NCI-H1048 (cell line): ENCODE data around the gene DLG3.
"Not testable (repeated sequence)": the region's sequence is repeated elsewhere in the genome, so short reads cannot be mapped to it uniquely, and the experiment has no call there.

Experiments
- DNase-seq: peaks from one replicate; lab custom pipeline; 2025; lab: John Stamatoyannopoulos, UW

The DLG3 gene

DNA sequence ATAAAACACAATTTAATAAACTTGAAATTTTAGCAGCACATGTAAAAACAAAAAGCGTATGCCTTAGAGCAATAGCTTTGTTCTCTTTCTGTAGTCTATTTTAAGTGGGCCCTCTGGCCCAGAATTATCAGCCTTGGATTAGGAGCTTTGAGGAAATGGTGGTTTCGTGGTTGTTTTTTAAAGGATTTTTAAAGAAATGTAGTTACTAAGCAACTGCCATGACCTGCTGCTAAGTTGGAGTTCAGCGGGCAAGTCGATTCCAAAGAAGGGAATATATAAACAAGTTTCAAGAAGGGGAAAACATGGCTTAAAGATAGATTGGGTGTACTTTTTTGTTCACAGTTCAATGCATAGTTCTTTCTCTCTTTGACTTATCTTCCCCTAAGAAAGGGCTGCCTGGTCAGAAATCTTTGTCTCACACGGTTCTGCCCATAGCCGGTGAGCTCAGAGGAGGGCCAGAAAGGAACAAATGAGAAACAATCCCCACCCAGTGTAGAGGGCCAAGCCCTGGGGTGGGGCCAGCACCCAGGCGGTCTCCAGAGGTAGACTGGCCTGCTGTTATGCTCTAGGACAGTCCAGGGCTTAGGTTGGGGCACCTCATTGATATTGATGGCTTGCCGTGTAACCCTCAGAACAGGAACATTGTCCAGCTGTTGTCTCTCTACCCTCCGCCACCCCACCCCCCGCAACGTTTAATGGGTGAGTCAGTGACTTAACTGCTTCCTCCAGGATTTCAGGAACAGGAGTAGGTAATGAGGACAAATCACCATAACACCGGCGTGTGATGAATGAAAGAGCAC, 32.5 kb downstream of the DLG3 start:
- DNase-seq = no peak

- DNase-seq = no peak
Observed at GRCh38 chrX:70477734-70478075, 33.1 kb downstream of the DLG3 start.

- no peak for DNase-seq
Observed at GRCh38 chrX:70478526-70479245, 34.1 kb downstream of the DLG3 start.

- no peak for DNase-seq
Observed at GRCh38 chrX:70479247-70479921, 34.7 kb downstream of the DLG3 start.

GRCh38 chrX:70479922-70480659, 35.5 kb downstream of the DLG3 start:
- no peak for DNase-seq

- no peak for DNase-seq
Observed at GRCh38 chrX:70480660-70481018, 36.0 kb downstream of the DLG3 start.

- no peak for DNase-seq
Observed at GRCh38 chrX:70481471-70482270, 37.0 kb downstream of the DLG3 start.

DNA sequence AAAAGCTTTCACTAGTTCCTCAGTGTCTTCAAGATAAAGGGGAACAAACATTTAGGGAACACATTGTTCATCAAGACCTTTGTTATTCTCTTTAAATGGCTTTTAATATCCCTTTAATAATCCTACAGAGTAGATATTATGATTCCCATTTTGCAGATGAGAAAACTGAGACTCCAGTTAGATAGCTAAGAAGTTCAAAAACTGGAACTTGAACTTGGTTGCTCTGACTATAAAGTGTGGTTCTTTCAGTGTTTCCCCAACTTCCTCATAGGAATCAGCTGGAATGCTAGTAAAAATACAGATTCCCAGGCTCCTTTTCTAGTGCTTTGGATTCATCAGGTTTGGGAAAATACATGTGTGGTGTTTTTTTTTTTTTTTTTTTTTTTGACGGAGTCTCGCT, 37.7 kb downstream of the DLG3 start:
- DNase-seq = no peak

DNA sequence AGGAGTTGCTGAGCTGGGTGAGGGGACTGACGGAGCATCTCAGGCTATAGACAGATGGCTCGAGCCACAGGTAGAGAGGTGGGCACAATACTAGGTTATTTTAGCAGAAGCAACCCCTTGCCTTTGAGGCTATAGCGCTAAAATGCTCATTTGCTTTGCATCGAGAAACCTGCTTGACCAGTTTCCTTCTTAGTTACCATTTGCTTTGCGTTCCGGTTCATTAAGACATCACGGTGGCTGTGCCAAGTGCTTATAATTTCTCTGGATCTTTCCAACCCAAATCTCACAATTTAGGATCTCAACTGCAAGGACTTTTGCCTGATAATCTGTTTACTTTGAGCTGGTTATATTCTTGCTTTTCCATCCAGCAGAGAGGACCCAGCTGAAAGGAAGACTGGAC, 40.8 kb downstream of the DLG3 start:
- DNase-seq = peak; percentile 20

- no peak for DNase-seq
Observed at GRCh38 chrX:70488856-70489255, 44.2 kb downstream of the DLG3 start.

GRCh38 chrX:70494441-70494840, 49.8 kb downstream of the DLG3 start:
- DNase-seq = no peak

GRCh38 chrX:70496491-70496890, 51.9 kb downstream of the DLG3 start:
- no peak for DNase-seq

DNA sequence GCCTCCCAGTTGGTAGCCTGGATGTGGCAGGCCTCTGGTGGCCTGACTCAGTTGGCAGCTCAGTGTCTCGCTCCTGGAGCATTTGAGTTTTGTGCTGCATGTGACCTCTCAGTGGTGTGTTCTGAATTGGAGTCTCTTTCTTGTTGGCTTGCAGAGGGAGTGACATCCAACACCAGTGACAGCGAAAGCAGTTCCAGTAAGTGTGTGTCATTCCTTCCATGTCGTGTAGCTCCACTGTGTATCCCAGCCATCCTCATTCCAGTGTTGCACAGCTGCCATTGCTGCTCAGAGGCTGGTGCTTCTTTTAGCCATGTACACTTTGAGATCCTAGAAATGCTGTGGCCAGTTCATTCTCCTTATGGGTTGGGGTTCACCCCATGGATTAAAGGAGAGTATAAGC, 52.4 kb downstream of the DLG3 start:
- DNase-seq = no peak

DNA sequence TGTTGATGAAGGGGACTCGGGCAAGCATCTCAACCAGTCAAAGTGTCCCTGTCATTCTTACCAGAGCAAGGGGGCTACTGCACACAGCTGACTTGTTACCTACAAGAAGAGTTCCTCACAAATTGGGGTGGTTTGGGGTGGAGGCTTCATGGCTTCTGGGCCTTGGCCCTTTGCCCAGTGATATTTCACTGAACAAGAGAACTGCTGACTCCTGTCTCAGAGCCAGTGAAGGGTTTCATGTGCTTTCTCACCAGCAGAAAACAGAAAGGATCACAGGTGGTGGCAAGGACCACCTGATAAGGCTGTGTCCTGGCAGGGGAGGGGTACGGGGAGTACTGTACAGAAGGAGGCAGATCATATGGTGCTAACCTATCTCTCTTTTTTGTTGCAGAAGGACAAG, 53.5 kb downstream of the DLG3 start:
- DNase-seq = no peak

GRCh38 chrX:70500826-70501225, 56.2 kb downstream of the DLG3 start:
- DNase-seq = no peak

DNA sequence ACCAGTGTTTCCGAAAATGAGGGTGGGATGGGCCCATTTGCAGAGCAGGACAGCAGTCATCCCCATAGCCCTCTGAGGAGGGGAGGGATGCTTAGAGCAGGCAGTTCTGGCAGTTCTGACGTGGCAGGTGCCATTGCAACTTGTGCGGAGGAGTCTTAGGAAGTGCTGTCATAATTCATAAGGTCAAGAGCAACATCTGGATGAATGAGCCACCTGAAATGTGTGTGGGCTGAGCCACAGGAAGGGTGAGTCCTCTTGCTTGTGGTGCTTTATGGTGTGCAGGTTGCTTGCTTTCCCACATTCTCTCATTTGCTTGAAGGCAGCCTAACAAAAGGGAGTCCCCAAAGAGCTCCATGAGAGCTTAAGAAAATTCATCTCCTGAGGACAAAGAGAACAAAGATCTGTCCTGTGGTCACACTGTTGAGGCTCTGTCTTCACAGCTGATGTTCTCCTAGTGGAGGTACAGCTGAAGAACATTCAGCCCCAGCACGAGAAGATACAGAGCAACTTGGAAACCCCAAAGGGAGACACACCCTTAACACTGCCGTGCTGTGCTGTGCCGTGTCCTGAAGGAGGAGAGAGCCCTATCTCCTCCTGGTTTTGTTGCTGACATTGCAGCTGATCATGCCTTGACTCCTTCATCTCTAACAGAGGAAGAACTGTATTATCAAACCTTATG, 60.3 kb downstream of the DLG3 start:
- DNase-seq = no peak

DNA sequence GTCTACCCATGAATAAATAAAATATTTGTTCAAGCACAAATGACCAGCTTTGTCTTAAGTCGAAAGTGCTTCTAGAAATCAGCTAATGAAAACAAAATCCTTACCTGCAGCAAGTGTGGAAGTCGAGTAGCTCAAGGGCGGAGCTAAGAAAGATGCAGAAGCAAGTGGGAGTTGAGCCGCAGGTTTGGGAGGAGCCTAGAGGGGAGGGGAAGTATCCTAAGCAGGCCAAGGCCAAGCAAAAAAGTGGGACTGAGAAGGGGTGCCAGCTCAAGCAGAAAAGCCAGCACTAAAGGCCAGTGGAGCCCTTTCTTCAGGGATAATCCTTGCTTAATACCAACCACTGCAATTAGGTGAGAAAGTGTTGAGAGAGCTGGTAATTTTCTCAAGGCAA, 60.8 kb downstream of the DLG3 start:
- DNase-seq = no peak

- no peak for DNase-seq
Observed at GRCh38 chrX:70508296-70508911, 63.8 kb downstream of the DLG3 start.

GRCh38 chrX:70509078-70509477, 64.4 kb downstream of the DLG3 start:
- DNase-seq = no peak

DNA sequence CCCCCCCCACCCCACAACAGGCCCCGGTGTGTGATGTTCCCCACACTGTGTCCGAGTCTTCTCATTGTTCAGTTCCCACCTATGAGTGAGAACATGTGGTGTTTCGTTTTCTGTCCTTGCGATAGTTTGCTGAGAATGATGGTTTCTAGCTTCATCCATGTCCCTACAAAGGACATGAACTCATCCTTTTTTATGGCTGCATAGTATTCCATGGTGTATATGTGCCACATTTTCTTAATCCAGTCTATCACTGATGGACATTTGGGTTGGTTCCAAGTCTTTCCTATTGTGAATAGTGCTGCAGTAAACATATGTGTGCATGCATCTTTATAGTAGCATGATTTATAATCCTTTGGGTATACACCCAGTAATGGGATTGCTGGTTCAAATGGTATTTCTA, 70.6 kb downstream of the DLG3 start:
- DNase-seq = not testable (repeated sequence)

GRCh38 chrX:70515692-70516091, 71.1 kb downstream of the DLG3 start:
- DNase-seq = not testable (repeated sequence)
